LNCAP (cell line): Measurements from ENCODE around the gene BBS5.

Source experiments
- CTCF ChIP-seq: fragments of 450-650 bp; IDR thresholded peaks from 2 replicates; pipeline ENCODE4 v1.5.1; 2017; ENCODE audit warnings: mild to moderate bottlenecking

Gene BBS5

GRCh38 chr2:169476459-169476858 lies 2.8 kb upstream of the BBS5 start:
- TF ChIP-seq CTCF: no peak

- no peak for TF ChIP-seq CTCF
These were observed 955 bp upstream of the BBS5 start for GRCh38 chr2:169478339-169478738.

GRCh38 chr2:169478745-169479256 lies 493 bp upstream of the BBS5 start:
- TF ChIP-seq CTCF: no peak

- TF ChIP-seq CTCF: no peak
These were observed 778 bp downstream of the BBS5 start for GRCh38 chr2:169480079-169480465.

GRCh38 chr2:169485650-169486138 lies 6.4 kb downstream of the BBS5 start:
- no peak for TF ChIP-seq CTCF

GRCh38 chr2:169486487-169486886 lies 7.2 kb downstream of the BBS5 start:
- TF ChIP-seq CTCF: no peak

- TF ChIP-seq CTCF: no peak
These were observed 11.5 kb downstream of the BBS5 start for GRCh38 chr2:169490834-169491233.

GRCh38 chr2:169491378-169491777 lies 12.1 kb downstream of the BBS5 start:
- no peak for TF ChIP-seq CTCF
